Epithelial cell of proximal tubule (primary cell): Measurements from ENCODE around the gene NPIPB2. TPM values are rescaled to one million over a fixed set of nuclear protein-coding genes. Genes with fewer than 3 reads are reported as not detected.
"Not testable (repeated sequence)": the region's sequence is repeated elsewhere in the genome, so short reads cannot be mapped to it uniquely, and the experiment has no call there.

Experiments
- DNase-seq: peaks from one replicate; pipeline ENCODE4 v3.0.0-alpha.2; 2011; ENCODE audit warnings: low read depth
- H3K4me3 ChIP-seq: 2 replicates; pipeline ENCODE4 v1.5.1; 2011; ENCODE audit warnings: low read depth, mild to moderate bottlenecking, low read length
- CTCF ChIP-seq: conservative IDR thresholded peaks from 2 replicates; pipeline ENCODE4 v1.5.1; 2012; ENCODE audit warnings: low read depth, mild to moderate bottlenecking, low read length
- total RNA-seq: library from RNA; depleted of rRNA; stranded (reverse); fragments of >200 nt; gene quantifications from 2 replicates; pipeline ENCODE4 v1.2.3, GENCODE V29; 2015

Gene NPIPB2
- total RNA-seq: 0.36 TPM in 1 of 2 replicates, not detected in the other

- not testable (repeated sequence) for DNase-seq
Measured at GRCh38 chr16:11941945-11942344, at the start of gene NPIPB2. Gene NPIPB2, minus strand, starts transcription at chr16:11942045. Its CDS starts 0 bp downstream, at chr16:11942045.

DNA sequence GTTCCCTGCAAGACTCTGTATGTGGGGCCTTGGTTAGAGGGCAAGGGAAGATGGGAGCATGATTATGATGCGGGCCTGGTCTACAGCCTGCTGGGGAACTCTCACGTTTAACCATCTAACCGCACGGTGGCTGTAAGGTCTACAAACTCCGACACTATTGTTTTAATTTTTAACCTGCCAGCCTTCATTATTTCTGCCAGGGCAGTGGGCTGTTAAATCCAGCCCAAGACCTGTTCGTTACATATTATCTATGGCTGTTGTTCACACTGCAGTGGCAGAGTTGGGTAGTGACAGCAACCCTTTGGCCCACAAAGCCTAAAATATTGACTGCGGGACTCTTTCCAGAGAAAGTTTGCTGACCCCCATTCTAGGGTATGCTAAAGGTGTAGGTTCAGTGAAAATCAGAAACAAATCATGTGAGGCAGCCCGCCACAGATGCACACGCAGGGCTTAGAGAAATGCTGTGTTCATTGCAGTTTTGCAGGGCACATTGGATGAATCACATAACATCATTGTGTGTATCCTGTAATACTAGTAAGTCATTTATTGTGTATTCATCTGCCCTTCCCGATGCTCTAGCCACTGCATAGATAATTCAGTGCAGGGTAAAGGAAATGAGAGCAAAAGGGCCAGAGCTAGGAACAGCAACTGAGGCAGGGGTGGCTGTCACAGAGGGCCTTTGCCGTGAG lies 49.0 kb upstream of the NPIPB2 start:
- peak; percentile 85 for DNase-seq
- peak; percentile 16 for TF ChIP-seq CTCF
- peak overlapping the region; percentile 7 for H3K4me3 ChIP-seq

More at GRCh38 chr16:11941945-11942344, at the start of gene NPIPB2:
- not testable (repeated sequence) for H3K4me3 ChIP-seq

DNA sequence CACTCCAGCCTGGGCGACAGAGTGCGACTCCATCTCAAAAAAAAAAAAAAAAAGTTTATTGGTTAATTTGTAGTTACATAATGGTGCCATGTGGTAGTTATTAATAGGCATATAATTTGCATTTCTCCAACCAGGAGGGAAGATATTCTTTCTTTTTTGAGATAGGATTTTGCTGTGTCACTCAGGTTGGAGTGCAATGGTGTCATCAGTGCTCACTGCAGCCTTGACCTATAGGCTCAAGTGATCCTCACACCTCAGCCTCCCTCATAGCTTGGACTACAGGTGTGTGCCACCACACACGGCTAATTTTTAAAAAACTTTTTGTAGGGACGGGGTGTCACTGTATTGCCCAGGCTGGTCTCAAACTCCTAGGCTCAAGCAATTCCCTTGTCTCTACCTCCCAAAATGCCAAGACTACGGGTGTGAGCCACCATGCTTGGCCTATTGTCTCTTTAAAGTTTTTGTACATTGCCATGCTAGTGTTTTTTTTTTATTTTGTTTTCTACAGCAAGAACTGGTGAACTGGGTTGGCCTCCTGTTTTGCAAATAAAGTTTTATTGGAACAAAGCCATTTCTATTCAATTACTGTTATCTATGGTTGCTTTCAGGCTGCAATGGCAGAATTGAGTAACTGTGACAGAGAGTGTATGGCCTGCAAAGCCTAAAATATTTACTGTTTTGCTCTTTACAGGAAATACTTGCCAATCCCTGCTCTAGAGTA lies 46.6 kb upstream of the NPIPB2 start:
- DNase-seq: no peak
- no peak overlapping the region for H3K4me3 ChIP-seq
- TF ChIP-seq CTCF: no peak

- DNase-seq: no peak
- TF ChIP-seq CTCF: no peak
- no peak overlapping the region for H3K4me3 ChIP-seq
Measured at GRCh38 chr16:11986521-11987057, 44.7 kb upstream of the NPIPB2 start.

DNA sequence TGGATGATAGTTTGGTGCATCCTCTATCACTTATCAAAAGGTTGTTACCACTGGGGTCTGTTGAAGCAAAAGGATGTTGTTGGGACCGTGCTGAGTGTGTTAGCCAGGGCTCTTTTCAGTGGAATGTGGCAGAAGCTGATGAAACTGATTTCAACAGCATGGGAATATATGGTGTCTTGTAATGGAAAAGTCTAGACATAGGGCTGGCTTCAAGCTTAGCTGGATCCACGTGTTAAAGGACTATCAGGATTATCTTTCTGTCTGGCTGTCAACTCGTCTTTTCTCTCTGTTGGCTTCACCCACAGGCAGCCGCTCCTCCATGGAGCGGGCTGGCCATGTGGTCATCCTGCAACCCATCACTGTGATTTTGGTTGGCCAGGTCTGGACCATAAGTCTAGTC lies 43.4 kb upstream of the NPIPB2 start:
- H3K4me3 ChIP-seq: no peak overlapping the region
- no peak for TF ChIP-seq CTCF
- no peak for DNase-seq

- TF ChIP-seq CTCF: no peak
- no peak overlapping the region for H3K4me3 ChIP-seq
- DNase-seq: no peak
Measured at GRCh38 chr16:11980136-11980844, 38.4 kb upstream of the NPIPB2 start.
